ENCODE measurements around the gene ITM2C. TPM values are rescaled to one million over a fixed set of nuclear protein-coding genes. Genes with fewer than 3 reads are reported as not detected.

Gene ITM2C
- total and polyA plus RNA-seq, 2 of the 13 experiments (the other 11 are each of a cell fraction or from before 2014, with no cell fraction given), result 70.5 to 270 TPM

GRCh38 chr2:230846360-230846759, 18.4 kb upstream of the ITM2C start:
- no peaks in the 10 kb centered on the region for H3K36me3 ChIP-seq (replicated peaks in 1 of 2; ENCODE audit: control insufficient read depth in 1 of 2, insufficient read depth in 2 of 2, low read length in 2 of 2)
- H3K9ac ChIP-seq (ENCODE audit: insufficient read depth, low read depth, low read length), result no peak overlapping the region
- no peak overlapping the region for H3K4me3 ChIP-seq (replicated peaks in 1 of 3; ENCODE audit: insufficient read depth in 1 of 3, low read depth in 2 of 3, low read length in 3 of 3)
- H3K27ac ChIP-seq (ENCODE audit: extremely low read length, insufficient read depth, low read length), result no peak overlapping the region
- peaks cover 0 to 42% of the 10 kb centered on the region in 2 experiments; a peak in 3 of 5 replicates for H3K27me3 ChIP-seq (ENCODE audit: control insufficient read depth in 1 of 2, insufficient read depth in 2 of 2, low read length in 2 of 2)
- no peak overlapping the region for H2AFZ ChIP-seq (ENCODE audit: low read length)
- WGBS (ENCODE audit: low lambda C conversion rate), result 55% methylated on average over 6 of the region's 6 CpGs
- no peaks in the 10 kb centered on the region for H3K9me3 ChIP-seq (ENCODE audit: low read length)
- H3K4me1 ChIP-seq (ENCODE audit: insufficient read depth, low read length), result peaks cover 10% of the 10 kb centered on the region
- intact Hi-C loops (cut with micrococcal nuclease; ENCODE audit: unreplicated experiment), result loop anchor here (5.0 kb wide), 1 partner anchor 76 kb away; no protein-coding TSS in a partner anchor
- TF ChIP-seq ZC3H13 (CRISPR knock-in tag; IDR thresholded peaks at IDR 0.05) (no peak), ZNF678 (CRISPR knock-in tag; IDR thresholded peaks at IDR 0.05) (no peak), ZBTB1 (CRISPR knock-in tag; IDR thresholded peaks at IDR 0.05; ENCODE audit: borderline replicate concordance) (no peak), SAP130 (CRISPR knock-in tag; IDR thresholded peaks at IDR 0.05; ENCODE audit: low read depth) (no peak), RFX3 (CRISPR knock-in tag; IDR thresholded peaks at IDR 0.05) (no peak), PRPF4 (IDR thresholded peaks at IDR 0.05; ENCODE audit: low read depth, low read length, poor library complexity, severe bottlenecking) (no peak), ZNF75D (CRISPR knock-in tag; IDR thresholded peaks at IDR 0.05; ENCODE audit: borderline replicate concordance) (no peak), PCBP2 (optimal IDR thresholded peaks at IDR 0.05; ENCODE audit: low read depth, low read length, poor library complexity, severe bottlenecking) (no peak)
- no peaks in the 10 kb centered on the region for H3K79me2 ChIP-seq (ENCODE audit: insufficient read depth, low read length)
- ATAC-seq (no peak), DNase-seq (ENCODE audit: low spot score) (no peak), FAIRE-seq (no peak)
- no peaks in the 10 kb centered on the region for H4K20me1 ChIP-seq (ENCODE audit: insufficient read depth, low read length)
- H3K4me2 ChIP-seq (ENCODE audit: low read depth, low read length), result no peak overlapping the region
- ChIA-PET CTCF (ENCODE audit: low intra/inter-chr PET ratio, low total read pairs) (no interaction called here), POLR2A (no interaction called here)
- BruUV-seq (replicated peaks), result no TSS peak
- in situ Hi-C loops (cut with HindIII; ENCODE audit: extremely low pct_ligation_motif_present, low pct_unique_long_range_greater_than_20kb), result no loop called here

- intact Hi-C loops (cut with micrococcal nuclease; ENCODE audit: unreplicated experiment), result loop anchor here (1.0 to 5.0 kb wide), 3 partner anchors 24 to 139 kb away; no protein-coding TSS in a partner anchor
- 0 out of 2 replicates have a peak, but pooled peaks have one; percentile 50 for TF ChIP-seq ARHGAP35 (CRISPR knock-in tag; IDR thresholded peaks at IDR 0.05; ENCODE audit: borderline replicate concordance)
- no peak for TF ChIP-seq ZNF337 (CRISPR knock-in tag; IDR thresholded peaks at IDR 0.05; ENCODE audit: borderline replicate concordance, low read depth)
- no peak for TF ChIP-seq SKIL (CRISPR knock-in tag; IDR thresholded peaks at IDR 0.05; ENCODE audit: borderline replicate concordance)
- TF ChIP-seq ZNF275 (CRISPR knock-in tag; IDR thresholded peaks at IDR 0.05; ENCODE audit: borderline replicate concordance), result no peak
- no peak for TF ChIP-seq ZNF652 (CRISPR knock-in tag; IDR thresholded peaks at IDR 0.05; ENCODE audit: borderline replicate concordance, low read depth)
- no peak for TF ChIP-seq PRPF4 (IDR thresholded peaks at IDR 0.05; ENCODE audit: low read depth, low read length, poor library complexity, severe bottlenecking)
- no peak for TF ChIP-seq SOX13 (IDR thresholded peaks at IDR 0.05)
- peak in 1 of 2 experiments; percentile 30; a peak in 1 of 4 replicates for TF ChIP-seq SOX13 (CRISPR knock-in tag; conservative IDR thresholded peaks at IDR 0.05 in 1 of 2, IDR thresholded peaks at IDR 0.05 in 1 of 2)
Observed at GRCh38 chr2:230847883-230848388, 16.8 kb upstream of the ITM2C start.

More at GRCh38 chr2:230847883-230848388, 16.8 kb upstream of the ITM2C start:
- H3K36me3 ChIP-seq (replicated peaks in 1 of 2; ENCODE audit: control insufficient read depth in 1 of 2, insufficient read depth in 2 of 2, low read length in 2 of 2), result no peaks in the 10 kb centered on the region
- no peak overlapping the region for H3K27ac ChIP-seq (ENCODE audit: extremely low read length, insufficient read depth, low read length)
- peaks cover 0 to 34% of the 10 kb centered on the region in 2 experiments; a peak in 3 of 5 replicates for H3K27me3 ChIP-seq (ENCODE audit: control insufficient read depth in 1 of 2, insufficient read depth in 2 of 2, low read length in 2 of 2)
- in situ Hi-C loops (cut with HindIII; ENCODE audit: extremely low pct_ligation_motif_present, low pct_unique_long_range_greater_than_20kb), result no loop called here
- no TSS peak for BruUV-seq (replicated peaks)
- POLR2A ChIA-PET, result interaction anchor here (1.0 kb wide), 1 partner anchor 139 kb away, joined by 3 read pairs; no protein-coding TSS in a partner anchor
- no peaks in the 10 kb centered on the region for H3K79me2 ChIP-seq (ENCODE audit: insufficient read depth, low read length)
- H3K4me1 ChIP-seq (ENCODE audit: insufficient read depth, low read length), result peaks cover 14% of the 10 kb centered on the region
- H3K9me3 ChIP-seq (ENCODE audit: low read length), result no peaks in the 10 kb centered on the region
- peak overlapping the region in 1 of 3 experiments; percentile 35; a peak in 2 of 6 replicates for H3K4me3 ChIP-seq (replicated peaks in 1 of 3; ENCODE audit: insufficient read depth in 1 of 3, low read depth in 2 of 3, low read length in 3 of 3)
- no peaks in the 10 kb centered on the region for H4K20me1 ChIP-seq (ENCODE audit: insufficient read depth, low read length)
- DNase-seq (ENCODE audit: low spot score), result peak; percentile 70
- H3K9ac ChIP-seq (ENCODE audit: insufficient read depth, low read depth, low read length), result no peak overlapping the region
- CTCF ChIA-PET (ENCODE audit: low intra/inter-chr PET ratio, low total read pairs), result interaction anchor here (0.6 to 4.4 kb wide), 5 partner anchors 24 to 141 kb away, joined by 3 to 25 read pairs (median 5); no protein-coding TSS in a partner anchor
- peak; percentile 94 for ATAC-seq
- 15% methylated on average over 27 of the region's 32 CpGs for WGBS (ENCODE audit: low lambda C conversion rate)
- H2AFZ ChIP-seq (ENCODE audit: low read length), result no peak overlapping the region
- H3K4me2 ChIP-seq (ENCODE audit: low read depth, low read length), result peak overlapping the region; percentile 65
- FAIRE-seq, result no peak
